ENCODE results near the gene REEP6. TPM values are rescaled to one million over a fixed set of nuclear protein-coding genes. Genes with fewer than 3 reads are reported as not detected.

The REEP6 gene
- total RNA-seq, 3 donors from 2014 or later = 2.0 to 5.1 (median 4.5) TPM

DNA sequence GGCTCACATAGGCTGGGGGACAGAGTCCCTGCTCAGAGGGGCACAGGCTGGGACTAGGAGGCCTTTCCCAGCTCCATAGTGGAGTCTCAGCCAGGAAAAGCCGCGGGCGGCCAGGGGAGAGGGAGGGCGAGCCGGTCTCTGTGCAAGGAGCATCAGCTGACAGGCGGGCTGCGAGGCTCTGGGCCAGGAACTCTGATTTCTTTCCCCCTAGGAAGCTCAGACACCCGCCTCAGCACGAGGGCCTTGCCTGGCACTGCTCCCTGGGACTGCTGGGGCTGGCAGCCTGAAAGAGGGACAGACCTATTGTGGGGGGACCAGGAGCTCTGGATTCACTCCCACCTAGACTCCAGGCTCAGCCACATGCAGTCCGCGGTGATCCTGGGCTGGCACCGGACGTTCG is 30.7 kb downstream of the REEP6 start:
- TF ChIP-seq, protein P1, sequence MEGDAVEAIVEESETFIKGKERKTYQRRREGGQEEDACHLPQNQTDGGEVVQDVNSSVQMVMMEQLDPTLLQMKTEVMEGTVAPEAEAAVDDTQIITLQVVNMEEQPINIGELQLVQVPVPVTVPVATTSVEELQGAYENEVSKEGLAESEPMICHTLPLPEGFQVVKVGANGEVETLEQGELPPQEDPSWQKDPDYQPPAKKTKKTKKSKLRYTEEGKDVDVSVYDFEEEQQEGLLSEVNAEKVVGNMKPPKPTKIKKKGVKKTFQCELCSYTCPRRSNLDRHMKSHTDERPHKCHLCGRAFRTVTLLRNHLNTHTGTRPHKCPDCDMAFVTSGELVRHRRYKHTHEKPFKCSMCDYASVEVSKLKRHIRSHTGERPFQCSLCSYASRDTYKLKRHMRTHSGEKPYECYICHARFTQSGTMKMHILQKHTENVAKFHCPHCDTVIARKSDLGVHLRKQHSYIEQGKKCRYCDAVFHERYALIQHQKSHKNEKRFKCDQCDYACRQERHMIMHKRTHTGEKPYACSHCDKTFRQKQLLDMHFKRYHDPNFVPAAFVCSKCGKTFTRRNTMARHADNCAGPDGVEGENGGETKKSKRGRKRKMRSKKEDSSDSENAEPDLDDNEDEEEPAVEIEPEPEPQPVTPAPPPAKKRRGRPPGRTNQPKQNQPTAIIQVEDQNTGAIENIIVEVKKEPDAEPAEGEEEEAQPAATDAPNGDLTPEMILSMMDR (IDR thresholded peaks at IDR 0.05) = no peak
- Histone ChIP-seq H3K9me3 (no peaks in the 10 kb centered on the region), H3K4me3 (no peak overlapping the region), H3K4me1 (ENCODE audit: low read depth) (no peaks in the 10 kb centered on the region), H3K36me3 (ENCODE audit: low read depth) (no peaks in the 10 kb centered on the region)
- ATAC-seq (no peak), DNase-seq (no peak)
- intact Hi-C loops (cut with DNase I, micrococcal nuclease) = no loop called here

DNA sequence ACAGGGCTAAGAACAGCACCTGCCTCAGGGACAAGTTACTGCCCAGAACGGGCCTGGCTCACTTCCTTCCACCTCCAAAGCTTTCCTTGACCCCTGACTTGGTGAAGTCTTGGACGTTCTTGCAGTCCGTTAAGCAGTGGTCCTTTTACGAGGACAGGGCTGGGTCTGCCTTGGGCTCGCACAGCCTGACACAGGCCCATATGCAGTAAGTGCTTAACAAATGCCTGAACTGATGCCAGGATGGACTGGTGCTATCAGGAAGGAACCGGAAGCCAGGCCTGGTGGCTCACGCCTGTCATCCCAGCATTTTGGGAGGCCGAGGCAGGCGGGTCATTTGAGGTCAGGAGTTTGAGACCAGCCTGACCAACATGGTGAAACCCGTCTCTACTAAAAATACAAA is 31.1 kb downstream of the REEP6 start:
- ATAC-seq = no peak

DNA sequence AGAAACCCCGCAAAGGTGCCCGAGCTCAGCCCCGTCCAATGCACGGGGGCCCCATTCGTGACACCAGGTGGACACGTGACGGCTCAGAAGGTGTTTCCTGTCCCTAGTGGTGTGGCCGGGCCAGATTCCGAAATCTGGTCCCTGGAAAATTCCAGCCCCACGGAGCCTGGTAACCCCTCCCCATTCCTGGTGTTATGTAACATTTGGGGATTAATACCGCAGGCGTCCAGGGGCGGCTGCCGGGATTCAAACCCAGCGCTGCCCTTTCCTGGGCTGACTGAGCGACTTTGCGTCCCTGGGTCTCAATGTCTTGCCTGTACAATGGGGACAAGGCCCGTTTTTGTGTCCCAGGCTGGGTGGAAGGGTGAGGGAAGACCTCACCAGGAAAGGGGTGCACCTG is 31.9 kb downstream of the REEP6 start:
- no peaks in the 10 kb centered on the region for H3K9me3 ChIP-seq
- DNase-seq (no peak), ATAC-seq (no peak)
- H3K36me3 ChIP-seq (ENCODE audit: low read depth) = no peaks in the 10 kb centered on the region
- TF ChIP-seq, protein P1 (IDR thresholded peaks at IDR 0.05) = no peak
- no peak overlapping the region for H3K4me3 ChIP-seq
- no peaks in the 10 kb centered on the region for H3K4me1 ChIP-seq (ENCODE audit: low read depth)
- intact Hi-C loops (cut with DNase I, micrococcal nuclease) = no loop called here

More for the DNA sequence above, 31.1 kb downstream of the REEP6 start:
- Histone ChIP-seq H3K4me1 (ENCODE audit: low read depth) (no peaks in the 10 kb centered on the region), H3K4me3 (no peak overlapping the region), H3K9me3 (no peaks in the 10 kb centered on the region), H3K36me3 (ENCODE audit: low read depth) (no peaks in the 10 kb centered on the region)
- TF ChIP-seq, protein P1 (IDR thresholded peaks at IDR 0.05) = no peak
- DNase-seq = no peak
- intact Hi-C loops (cut with DNase I, micrococcal nuclease) = no loop called here

DNA sequence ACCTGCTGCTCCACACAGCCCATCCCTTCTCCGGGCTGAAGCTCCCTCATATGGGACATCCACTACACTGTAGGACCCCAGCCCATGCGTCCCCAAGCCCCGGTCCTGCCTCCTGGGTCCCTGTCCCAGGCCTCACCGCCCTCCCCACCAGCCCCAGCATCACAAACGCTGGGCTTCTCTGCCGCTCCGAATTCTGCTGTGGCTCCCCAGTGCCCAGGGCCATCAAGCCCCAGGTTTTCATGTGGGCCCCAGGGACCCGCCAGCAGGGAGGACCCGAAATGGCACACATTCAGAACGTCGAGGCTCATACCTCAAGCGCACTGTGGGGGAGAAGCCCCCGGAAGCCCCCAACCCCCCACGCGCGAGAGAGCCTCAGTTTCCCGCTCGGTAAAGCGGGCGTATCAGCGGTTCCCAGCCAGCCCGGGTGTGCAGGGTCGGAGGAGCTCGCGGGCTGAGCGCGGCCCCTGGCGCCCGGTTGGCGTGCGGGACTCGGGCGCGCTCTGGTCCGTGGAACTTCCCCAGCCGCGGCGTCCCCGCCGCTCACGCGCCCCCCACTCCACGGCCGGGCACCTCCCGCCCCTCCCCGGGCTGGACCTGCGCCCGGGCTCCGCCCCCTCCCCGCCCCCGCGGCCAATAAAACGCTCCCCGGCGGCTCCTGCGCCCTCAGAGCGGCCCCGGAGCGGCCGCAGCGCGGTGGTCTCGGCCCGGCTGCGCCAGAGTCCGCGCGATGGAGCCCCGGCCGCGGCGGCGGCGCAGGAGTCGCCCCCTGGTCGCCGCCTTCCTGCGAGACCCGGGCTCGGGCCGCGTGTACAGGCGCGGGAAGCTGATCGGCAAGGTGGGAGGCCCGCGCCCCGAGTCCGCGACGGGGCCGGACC is 32.7 kb downstream of the REEP6 start, which contains the start of gene PLK5:
TSS of gene PLK5 (plus strand) at position 666 of the 875 bp plus-strand sequence. CDS start 2,920 bp downstream, outside the sequence.
- no peak for ATAC-seq
- TF ChIP-seq, protein P1 (IDR thresholded peaks at IDR 0.05) = no peak
- no peaks in the 10 kb centered on the region for H3K36me3 ChIP-seq (ENCODE audit: low read depth)
- no peaks in the 10 kb centered on the region for H3K4me1 ChIP-seq (ENCODE audit: low read depth)
- intact Hi-C loops (cut with DNase I, micrococcal nuclease) = no loop called here
- H3K9me3 ChIP-seq = no peaks in the 10 kb centered on the region
- no peak for DNase-seq
- no peak within 1 kb of the TSS for H3K4me3 ChIP-seq

DNA sequence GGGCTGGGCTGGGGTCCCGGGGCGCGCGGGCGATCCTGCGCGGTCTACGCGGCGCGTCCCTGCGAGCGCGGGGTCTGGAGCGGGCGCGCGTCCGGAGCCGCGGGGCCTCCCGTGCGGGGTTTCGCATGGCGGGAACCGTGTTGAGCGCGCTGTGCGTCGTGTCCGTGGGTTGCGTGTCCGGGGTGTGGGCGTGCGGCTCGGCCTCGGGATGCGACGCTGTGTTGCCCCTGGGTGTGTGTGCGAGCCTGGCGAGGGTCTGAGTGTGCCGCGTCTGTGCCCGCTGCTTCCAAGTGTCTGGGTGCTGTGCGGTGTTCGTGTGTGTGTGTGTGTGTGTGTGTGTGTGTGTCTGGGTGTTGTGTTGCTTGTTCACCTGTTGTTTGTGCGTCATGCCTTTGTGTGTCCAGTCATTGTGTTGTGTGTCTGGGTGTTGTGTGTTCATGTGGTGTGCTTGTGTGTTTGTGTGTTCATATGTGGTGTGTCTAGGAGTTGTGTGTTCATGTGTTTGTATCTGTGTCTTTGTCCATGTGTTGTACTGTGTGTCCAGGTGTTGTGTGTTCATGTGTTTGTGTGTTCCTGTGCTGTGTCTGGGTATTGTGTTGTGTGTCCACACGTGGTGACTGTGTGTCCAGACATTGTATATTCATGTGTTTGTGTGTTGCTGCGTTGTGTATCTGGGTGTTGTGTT is 33.4 kb downstream of the REEP6 start:
- no peaks in the 10 kb centered on the region for H3K4me1 ChIP-seq (ENCODE audit: low read depth)
- TF ChIP-seq, protein P1 (IDR thresholded peaks at IDR 0.05) = no peak
- no peaks in the 10 kb centered on the region for H3K36me3 ChIP-seq (ENCODE audit: low read depth)
- intact Hi-C loops (cut with DNase I, micrococcal nuclease) = no loop called here
- no peaks in the 10 kb centered on the region for H3K9me3 ChIP-seq
- DNase-seq = no peak
- ATAC-seq = no peak
- no peak overlapping the region for H3K4me3 ChIP-seq

Measured in mucosa of descending colon (tissue), 3 donors.